GM12891 (cell line): Measurements from ENCODE around the gene PIK3R1.

Experiments used
- DNase-seq: peaks from one replicate; pipeline ENCODE4 v3.0.0; 2011; ENCODE audit warnings: low spot score; ENCODE audit not compliant: insufficient read length
- FAIRE-seq: peaks from 2 replicates; lab custom pipeline; 2011; peaks lifted over from hg19 to GRCh38; lab: Jason Lieb, UNC
- PAX5 ChIP-seq: IDR thresholded peaks from 2 replicates; pipeline ENCODE4 v1.6.1; 2011; ENCODE audit warnings: low read length, moderate library complexity, mild to moderate bottlenecking; ENCODE audit not compliant: insufficient read depth, severe bottlenecking
- POLR2A ChIP-seq: IDR thresholded peaks from 2 replicates; pipeline ENCODE4 v1.6.1; 2011; ENCODE audit warnings: low read depth, low read length, control low read depth
- POLR2AphosphoS5 ChIP-seq: IDR thresholded peaks from 2 replicates; pipeline ENCODE4 v1.6.1; 2011; ENCODE audit warnings: low read depth, low read length, control low read depth
- POU2F2 ChIP-seq: IDR thresholded peaks from 2 replicates; pipeline ENCODE4 v1.6.1; 2011; ENCODE audit warnings: low read depth, mild to moderate bottlenecking, control low read depth, low read length, moderate library complexity
- SPI1 ChIP-seq: IDR thresholded peaks from 2 replicates; pipeline ENCODE4 v1.6.1; 2011; ENCODE audit warnings: low read depth, low read length, control low read depth
- TAF1 ChIP-seq: IDR thresholded peaks from 2 replicates; pipeline ENCODE4 v1.6.1; 2011; ENCODE audit warnings: low read depth, low read length, control low read depth

The PIK3R1 gene

GRCh38 chr5:68265822-68266395 lies 50.4 kb downstream of the PIK3R1 start:
- no peak for TF ChIP-seq SPI1
- no peak for TF ChIP-seq POU2F2
- no peak for TF ChIP-seq POLR2A
- TF ChIP-seq POLR2AphosphoS5 = no peak
- no peak for TF ChIP-seq PAX5
- TF ChIP-seq TAF1 = no peak
- no peak for DNase-seq
- peak; percentile 16 for FAIRE-seq

- FAIRE-seq (no peak), DNase-seq (no peak)
- no peak for TF ChIP-seq POU2F2
- no peak for TF ChIP-seq POLR2AphosphoS5
- TF ChIP-seq TAF1 = no peak
- no peak for TF ChIP-seq PAX5
- TF ChIP-seq SPI1 = no peak
- no peak for TF ChIP-seq POLR2A
Measured at GRCh38 chr5:68266457-68266856, 50.9 kb downstream of the PIK3R1 start.

- TF ChIP-seq SPI1 = no peak
- TF ChIP-seq POLR2AphosphoS5 = no peak
- no peak for TF ChIP-seq POLR2A
- TF ChIP-seq POU2F2 = no peak
- no peak for TF ChIP-seq PAX5
- TF ChIP-seq TAF1 = no peak
- DNase-seq = no peak
- FAIRE-seq = no peak
Measured at GRCh38 chr5:68267066-68267465, 51.5 kb downstream of the PIK3R1 start.

GRCh38 chr5:68268101-68268851 lies 52.7 kb downstream of the PIK3R1 start:
- FAIRE-seq (no peak), DNase-seq (no peak)
- TF ChIP-seq SPI1 (peak; percentile 20; the same call in 1 of the 2 replicates), POLR2AphosphoS5 (no peak), TAF1 (no peak), POU2F2 (no peak), POLR2A (no peak)

GRCh38 chr5:68268852-68269130 lies 53.2 kb downstream of the PIK3R1 start:
- FAIRE-seq = peak; percentile 58

GRCh38 chr5:68269820-68270219 lies 54.3 kb downstream of the PIK3R1 start:
- DNase-seq (no peak), FAIRE-seq (no peak)
- TF ChIP-seq SPI1 (no peak), PAX5 (no peak), POLR2A (no peak), POU2F2 (no peak), TAF1 (no peak)

More at GRCh38 chr5:68268852-68269130, 53.2 kb downstream of the PIK3R1 start:
- TF ChIP-seq SPI1 (no peak), POLR2A (no peak), POLR2AphosphoS5 (no peak)
- DNase-seq = no peak

- FAIRE-seq = no peak
- DNase-seq = no peak
- TF ChIP-seq POU2F2 (no peak), SPI1 (no peak), POLR2A (no peak), POLR2AphosphoS5 (no peak), TAF1 (no peak), PAX5 (no peak)
Measured at GRCh38 chr5:68270399-68270975, 54.9 kb downstream of the PIK3R1 start.

- no peak for DNase-seq
- peak; percentile 77 for FAIRE-seq
- TF ChIP-seq POLR2AphosphoS5 (no peak), POLR2A (no peak), POU2F2 (no peak), TAF1 (no peak), SPI1 (no peak), PAX5 (no peak)
Measured at GRCh38 chr5:68271124-68271523, 55.6 kb downstream of the PIK3R1 start.

GRCh38 chr5:68272289-68272688 lies 56.7 kb downstream of the PIK3R1 start:
- TF ChIP-seq POLR2AphosphoS5 (no peak), PAX5 (no peak), POU2F2 (no peak), SPI1 (no peak), POLR2A (no peak), TAF1 (no peak)
- FAIRE-seq (no peak), DNase-seq (no peak)

GRCh38 chr5:68273717-68274409 lies 58.3 kb downstream of the PIK3R1 start:
- DNase-seq (no peak), FAIRE-seq (no peak)
- TF ChIP-seq POLR2AphosphoS5 (peak; percentile 90), TAF1 (no peak), POU2F2 (peak; percentile 45; the same call in 1 of the 2 replicates), POLR2A (peak; percentile 86), SPI1 (no peak)
